Activated CD4-positive, alpha-beta T cell treated with anti-CD3 and anti-CD28 coated beads, Interleukin-2, amount 50 U/mL, for 4 hours (primary cell): Measurements from ENCODE around the gene FHAD1.
"Not testable (repeated sequence)": the region's sequence is repeated elsewhere in the genome, so short reads cannot be mapped to it uniquely, and the experiment has no call there.

Experiments
- DNase-seq, 2 experiments: peaks; one replicate each; pipeline ENCODE4 v3.0.0-alpha.2; 2020

The FHAD1 gene

DNA sequence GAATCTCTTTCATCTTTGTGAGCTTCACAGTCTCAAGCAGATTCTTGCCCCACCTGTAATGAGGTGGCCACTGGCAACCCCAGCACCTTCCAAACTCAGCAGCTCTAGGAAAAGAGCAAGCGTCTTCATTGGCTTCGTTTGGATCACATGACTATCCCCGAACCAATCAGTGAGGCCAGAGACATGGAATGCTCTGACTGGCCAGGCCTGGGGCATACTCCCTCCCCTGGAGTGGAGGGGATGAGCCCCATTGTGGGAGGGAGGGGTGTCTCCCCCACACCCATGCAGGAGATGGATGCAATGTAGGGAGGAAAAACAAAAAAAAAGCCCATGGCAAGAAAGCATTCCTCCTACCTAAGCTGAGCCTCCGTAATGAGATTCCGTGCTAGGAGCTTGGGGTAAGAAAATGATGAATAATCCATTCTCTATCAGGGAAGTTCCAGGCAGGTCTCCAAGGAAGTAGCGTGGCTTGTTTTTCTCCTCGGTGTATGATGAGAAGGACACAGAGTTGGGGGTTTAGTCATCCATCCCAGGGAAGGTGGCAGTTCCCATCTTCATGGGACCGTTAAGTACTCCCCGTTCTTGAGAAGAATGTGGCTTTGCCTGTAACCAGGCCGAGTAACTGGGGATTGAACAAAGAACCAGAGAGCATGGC is 32.7 kb downstream of the FHAD1 start:
- DNase-seq = no peak

DNA sequence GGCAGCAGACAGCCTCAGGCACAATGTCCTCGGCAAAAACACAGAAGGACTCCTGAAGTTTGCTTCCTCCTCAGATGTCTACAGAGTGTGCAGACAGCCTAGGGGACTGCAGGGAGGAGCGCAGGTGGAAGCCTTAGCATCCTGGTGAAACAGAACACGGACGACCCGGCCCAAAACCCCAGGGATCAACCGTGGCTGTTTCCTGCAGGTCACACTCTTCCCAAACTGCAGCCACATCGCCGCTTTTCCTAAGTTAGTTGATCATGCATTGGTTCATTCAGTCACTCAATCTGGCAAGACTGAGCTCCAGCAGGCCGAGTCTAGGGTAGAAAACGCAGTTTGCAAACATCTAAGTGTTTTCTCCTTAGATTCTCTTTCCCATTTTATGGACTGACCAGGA is 33.4 kb downstream of the FHAD1 start:
- no peak for DNase-seq

DNA sequence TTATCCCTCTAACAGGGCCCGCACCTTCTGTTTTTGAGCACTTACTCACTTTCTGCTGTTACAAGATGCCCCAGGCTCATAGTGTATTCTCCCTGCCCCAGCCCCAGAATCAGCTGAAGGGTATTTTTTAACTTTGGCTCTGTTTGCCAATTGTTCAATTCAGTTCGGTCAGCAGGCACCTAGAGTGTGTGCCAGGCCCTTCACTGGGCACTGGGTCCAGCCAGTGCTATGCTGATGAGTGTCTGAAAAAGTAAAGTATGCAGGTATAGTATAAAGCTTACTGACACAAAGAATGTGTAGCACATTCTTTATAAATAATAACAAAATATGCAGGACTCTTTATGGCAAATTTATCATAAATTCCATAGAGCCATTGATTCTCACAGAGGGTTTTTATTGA is 35.0 kb downstream of the FHAD1 start:
- no peak for DNase-seq

DNA sequence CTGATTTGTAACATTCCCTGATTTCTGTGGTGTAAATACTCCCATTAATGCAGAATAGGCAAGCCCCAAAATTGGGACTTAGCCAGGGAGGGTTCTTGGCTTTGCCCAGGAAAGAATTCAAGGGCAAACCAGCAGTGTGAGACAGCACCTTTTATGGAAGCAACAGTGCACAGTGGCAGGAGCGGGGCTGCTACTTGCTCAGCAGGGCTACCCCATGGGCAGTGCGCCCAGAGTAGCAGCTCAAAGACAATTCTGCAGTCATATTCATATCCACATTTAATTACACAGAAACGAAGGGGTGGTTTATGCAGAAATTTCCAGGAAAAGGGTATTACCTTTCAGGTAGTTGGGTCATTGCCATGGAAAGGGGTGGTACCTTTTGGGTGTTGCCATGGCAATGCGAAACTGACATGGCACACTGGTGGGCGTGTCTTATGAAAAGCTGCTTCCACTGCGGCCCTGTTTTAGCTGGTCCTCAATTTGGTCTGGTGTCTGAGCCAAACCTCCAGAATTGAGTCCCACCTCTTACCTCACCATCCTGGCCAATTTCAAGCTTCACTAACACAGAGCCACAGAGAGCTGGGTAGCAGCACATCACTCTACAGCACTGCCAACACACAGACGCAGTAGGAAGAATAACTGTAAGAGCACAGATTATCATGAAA is 35.9 kb downstream of the FHAD1 start:
- no peak for DNase-seq

DNA sequence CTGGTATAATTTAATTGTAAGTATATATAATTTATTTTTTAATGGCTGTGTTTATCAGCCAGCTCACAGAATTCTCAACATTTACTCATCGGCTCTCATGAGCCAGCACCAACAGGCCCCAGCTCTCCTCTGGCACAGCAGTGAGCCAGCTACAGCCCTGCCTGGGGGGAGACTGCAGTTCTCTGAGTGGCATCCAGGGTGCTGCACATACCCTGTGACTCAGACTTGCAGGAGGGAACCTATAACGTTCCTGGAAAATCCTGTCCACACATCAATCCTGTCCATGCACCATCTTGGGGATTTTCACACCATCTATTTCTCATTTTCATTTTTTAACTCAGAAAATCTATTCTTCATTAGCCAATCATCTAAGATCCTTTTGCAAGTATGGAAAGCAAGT is 36.5 kb downstream of the FHAD1 start:
- no peak for DNase-seq

DNA sequence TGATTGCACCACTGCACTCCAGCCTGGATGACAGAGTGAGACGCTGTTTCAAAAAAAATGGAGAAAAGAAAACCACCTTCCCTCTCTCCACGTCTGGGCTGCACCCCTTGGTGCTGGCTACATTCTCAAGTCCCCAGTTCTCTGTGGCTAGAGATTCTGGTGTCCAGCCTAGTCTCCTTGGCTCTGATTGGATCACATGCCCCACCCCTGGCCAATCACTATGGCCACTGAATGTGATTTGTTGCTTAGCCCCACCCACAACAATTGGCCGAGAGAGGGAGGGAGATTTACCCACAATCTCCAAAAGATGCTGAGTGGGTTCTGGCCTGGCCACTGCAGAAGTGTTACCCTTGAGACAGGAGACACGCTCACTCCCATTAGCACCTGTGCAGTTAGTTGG is 39.4 kb downstream of the FHAD1 start:
- DNase-seq = no peak

DNA sequence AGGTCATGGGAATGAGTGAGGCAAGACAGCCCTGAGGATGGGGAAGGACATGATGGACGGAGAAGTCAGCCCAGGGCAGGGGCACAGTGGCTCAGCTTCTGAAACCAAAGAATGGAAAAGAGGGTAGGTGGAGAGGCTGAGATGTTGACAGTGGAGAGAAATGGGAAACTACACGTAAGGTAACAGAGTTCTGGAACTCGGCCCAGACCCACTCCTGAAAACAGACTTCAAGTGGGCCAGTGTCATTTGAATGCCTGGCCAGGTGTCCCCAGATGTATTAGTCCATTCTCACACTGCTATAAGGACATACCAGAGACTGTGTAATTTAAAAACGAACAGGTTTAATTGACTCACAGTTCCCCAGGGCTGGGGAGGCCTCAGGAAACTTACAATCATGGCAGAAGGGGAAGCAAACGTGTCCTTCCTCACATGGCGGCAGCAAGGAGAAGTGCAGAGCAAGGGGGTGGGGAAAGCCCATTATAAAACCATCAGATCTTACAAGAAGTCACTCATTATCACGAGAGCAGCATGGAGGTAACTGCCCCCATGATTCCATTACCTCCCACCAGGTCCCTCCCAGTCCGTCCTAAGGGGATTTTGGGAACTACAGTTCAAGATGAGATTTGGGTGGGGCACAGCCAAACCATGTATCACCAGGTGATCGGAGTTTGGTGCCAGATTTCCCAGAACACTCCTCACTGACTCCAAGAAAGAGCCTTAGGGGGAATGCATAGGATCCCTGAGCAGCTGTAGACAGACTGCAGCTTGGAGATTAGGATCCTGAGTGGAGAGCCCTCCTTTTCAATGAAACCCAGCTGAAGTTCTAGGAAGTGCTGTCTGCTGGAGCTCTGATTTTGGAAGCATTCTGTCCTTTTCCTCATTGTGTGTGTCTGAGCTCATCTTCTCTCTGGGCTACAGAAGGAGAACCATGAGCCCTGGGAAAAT is 40.3 kb downstream of the FHAD1 start:
- no peak for DNase-seq

DNA sequence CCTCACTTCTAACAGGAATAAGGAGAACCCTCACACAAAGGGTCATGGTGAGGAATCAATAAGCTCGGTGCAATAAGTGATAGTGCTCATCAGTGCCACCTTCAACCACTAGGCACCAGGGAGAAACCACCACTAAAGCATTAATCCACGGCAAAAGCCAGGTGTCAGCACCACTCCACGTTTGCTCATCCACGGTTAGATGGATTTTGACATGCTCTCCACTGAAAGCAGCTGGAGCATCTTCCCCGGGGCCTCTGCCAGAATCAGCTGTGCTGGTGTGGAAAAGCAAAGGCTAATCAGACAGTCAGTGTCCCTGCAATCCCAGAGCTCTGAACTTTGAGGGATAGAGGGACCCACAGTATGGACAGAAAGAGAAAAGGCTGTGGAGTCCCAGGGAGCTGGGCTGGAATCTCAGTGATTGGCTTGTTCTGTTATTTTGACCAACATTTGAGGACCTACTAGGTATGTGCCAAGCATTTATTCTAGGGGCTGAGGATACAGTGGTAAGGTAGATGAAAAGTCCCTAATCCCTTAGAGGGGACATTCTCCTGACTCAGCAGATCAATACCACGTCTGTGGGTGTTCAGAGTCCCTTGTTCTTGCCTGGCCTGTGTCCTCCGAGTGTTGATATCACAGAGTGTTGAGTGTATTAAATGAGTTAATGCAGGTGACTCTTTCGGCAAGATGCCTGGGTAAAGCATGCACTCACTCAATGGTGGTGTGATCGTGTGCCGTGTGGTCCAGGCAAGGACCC is 41.3 kb downstream of the FHAD1 start:
- no peak for DNase-seq

DNA sequence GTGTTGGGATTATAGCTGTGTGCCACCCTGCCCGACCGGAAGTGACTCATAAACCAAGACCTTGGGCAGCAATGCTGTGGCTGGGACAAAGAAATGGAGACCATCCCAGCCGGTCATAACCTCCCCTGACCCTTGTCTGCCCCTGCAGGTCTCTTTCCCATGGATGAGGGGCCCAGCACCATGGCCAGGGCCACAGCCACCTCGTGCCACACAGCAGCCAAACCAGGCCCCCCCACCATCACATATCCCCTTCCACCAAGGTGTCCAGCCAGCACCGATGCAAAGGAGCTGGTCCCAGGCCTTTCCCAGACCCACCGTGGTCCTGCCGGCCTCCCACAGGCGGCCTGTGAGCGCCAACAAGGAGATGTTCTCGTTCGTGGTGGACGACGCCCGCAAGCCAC is 42.2 kb downstream of the FHAD1 start:
- no peak for DNase-seq

DNA sequence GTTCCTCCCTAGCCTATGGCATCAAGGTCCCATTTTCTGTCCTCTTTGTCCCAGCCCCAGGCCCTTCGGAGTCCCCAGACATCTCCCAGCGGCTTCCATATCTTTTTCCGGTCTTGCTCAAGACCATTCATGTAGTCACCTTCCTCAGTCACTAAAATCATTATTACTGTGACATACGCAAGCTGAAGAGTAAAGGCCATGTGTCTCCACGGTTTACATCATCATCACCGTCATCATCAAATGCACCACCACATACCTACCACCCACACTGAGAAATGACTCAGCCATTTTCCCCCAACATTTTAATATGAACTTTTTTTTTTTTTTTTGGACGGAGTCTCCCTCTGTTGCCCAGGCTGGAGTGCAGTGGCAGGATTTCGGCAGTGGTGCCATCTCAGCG is 43.4 kb downstream of the FHAD1 start:
- no peak for DNase-seq

DNA sequence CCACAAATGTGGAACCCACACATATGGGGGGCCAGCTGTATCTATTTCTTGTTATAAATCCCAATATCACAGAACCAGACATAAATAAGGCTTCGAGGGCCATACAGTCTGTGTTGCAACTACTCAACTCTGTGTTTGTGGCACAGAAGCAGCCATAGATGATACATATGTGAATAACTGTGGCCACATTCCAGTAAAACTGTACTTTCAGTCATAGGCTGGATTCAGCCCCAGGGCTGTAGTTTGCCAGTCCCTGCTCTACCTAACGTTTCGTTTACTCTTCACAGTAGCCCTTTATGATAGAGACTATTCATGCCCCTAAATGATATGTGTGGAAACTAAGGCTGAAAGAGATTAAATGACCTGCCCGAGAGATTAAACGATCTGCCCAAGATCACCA is 48.7 kb downstream of the FHAD1 start:
- no peak for DNase-seq

DNA sequence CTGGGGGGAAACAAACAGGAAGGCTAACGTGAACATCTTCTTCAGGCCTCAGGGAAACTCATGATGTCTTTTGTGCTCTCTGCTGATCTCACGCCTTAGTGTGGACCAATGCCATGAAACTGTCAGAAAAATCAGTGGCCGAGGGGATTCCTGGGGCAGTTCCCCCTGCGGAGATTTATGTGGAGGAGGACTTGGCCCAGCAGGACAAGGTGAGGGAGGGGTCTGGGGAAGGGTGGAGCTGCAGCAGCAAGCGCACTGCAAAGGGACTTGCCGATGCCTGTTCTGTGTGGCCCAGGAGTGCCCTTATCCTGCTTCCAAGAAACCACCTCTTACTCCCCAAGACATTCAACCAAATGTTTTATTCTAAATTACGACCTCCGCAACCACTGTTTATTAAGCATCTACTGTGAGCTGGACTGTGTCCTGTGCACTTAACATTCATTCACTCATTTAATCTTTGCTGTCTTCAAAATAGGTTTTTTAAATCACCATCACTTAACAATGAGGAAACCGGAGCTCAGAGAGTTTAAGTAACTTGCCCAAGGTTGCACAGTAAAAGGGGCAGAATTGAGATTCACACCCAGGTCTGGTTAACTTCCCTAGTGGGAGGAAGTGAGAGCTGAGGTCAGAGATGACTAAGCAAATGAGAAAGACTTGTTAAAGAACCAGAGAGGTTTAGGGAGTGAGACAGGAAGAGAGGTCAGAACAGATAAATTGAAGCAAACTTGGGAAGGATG is 49.7 kb downstream of the FHAD1 start:
- DNase-seq = no peak

DNA sequence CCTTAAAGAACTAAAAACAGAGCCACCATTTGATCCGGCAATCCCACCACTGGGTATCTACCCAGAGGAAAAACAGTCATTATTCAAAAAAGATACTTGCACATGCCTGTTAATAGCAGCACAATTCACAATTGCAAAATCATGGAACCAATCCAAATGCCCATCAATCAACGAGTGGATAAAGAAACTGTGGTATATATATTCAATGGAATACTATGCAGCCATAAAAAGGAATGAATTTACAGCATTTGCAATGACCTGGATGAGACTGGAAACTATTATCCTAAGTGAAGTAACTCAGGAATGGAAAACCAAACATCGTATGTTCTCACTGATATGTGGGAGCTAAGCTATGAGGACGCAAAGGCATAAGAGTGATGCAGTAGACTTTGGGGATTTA is 51.0 kb downstream of the FHAD1 start:
- not testable (repeated sequence) for DNase-seq

DNA sequence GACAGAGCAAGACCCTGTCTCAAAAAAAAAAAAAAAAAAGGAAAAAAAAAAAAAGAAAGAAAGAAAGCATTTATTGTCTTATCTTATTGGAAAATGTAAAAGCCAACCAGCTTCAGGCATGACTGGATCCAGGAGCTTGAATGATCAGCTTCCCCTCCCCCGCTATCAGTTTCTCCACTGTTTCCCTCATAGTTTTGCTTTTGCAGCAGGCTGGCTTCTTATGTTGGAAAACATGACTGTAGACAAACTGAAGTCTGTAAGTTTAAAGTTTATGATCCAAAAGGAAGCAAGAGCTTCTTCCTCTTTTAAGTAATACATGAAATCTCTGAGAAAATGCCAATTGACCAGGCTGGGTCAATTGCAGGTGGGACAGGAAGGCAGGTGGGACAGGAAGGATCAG is 52.2 kb downstream of the FHAD1 start:
- no peak for DNase-seq

DNA sequence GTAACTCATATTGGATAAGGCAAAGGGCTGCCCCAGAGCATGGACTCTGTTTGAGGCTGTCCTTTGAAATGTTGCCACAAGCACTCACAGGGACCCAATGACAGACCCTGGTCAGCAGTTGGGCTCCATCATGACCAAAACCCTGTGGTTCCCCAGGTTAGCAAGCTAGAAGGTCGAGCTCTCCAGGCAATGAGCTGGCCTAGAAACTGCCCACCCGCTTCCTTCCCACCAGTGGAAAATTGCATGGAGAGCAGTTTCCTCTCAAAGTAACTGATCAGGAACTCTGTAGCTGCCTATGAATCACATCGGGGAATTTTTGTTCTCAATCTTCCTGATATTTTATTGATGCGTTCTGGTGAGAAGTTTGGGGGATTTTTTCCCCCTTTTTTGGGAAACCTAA is 52.8 kb downstream of the FHAD1 start:
- DNase-seq = no peak

DNA sequence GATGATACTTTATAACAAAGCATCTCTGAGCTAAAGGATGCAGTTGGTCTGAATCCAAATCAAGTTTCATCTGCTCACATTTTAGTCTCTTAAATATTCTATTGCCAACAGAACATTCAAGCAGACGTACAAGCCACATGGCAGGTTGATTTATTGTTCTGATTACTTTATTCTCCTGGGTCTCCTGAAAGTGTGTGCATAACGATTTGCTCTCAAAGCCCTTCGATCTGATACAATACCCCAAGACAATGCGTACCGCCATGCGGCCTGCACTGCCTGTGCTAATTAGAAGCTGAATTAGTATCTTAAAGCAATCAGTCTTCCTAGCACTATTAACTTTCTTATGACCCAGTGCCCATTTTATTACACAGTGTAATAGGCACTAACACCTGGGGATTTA is 56.9 kb downstream of the FHAD1 start:
- no peak for DNase-seq

DNA sequence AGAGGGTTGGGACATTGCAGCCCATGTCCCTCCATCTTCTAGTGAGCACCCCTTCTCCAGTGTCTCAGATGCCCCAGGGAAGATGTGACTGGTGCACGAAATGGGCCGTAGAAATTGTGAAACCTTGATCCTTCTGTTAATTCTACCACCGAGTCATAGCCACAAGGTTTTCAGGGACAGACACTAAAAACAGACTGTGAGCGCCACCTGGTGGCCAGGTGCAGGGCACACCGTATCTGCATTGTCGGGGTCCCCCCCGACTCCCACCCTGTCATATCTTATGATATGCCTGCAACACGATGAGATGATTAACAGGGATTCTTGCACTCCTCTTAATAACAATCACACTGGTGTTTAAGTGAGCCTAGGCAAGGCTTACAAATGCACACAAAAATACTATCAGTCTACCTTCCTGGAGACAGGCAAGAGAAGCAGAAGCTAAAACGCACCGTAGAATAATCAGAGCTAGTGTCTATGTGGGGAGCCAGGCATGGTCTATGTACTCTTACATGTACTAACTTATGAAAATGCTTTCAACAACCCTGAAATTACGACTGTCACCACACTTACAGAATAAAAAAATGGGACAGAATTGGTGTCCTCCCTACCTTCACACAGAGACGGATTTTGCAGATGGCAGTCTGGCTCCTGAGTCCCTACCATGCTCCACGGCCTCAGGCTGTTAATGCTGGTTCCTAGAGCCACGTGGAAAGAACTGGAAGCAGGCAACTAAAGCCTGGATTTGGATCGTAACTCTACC is 57.9 kb downstream of the FHAD1 start:
- peak; percentile 60 to 65 for DNase-seq

DNA sequence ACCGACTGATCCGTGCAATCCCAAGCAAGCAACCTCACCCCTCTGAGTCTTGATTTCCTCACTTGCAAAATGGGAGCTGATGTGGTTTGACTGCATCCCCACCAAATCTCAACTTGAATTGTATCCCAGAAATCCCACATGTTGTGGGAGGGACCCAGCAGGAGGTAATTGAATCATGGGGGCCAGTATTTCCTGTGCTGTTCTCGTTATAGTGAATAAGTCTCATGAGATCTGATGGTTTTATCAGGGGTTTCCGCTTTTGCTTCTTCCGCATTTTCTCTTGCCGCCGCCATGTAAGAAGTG is 58.4 kb downstream of the FHAD1 start:
- no peak for DNase-seq

DNA sequence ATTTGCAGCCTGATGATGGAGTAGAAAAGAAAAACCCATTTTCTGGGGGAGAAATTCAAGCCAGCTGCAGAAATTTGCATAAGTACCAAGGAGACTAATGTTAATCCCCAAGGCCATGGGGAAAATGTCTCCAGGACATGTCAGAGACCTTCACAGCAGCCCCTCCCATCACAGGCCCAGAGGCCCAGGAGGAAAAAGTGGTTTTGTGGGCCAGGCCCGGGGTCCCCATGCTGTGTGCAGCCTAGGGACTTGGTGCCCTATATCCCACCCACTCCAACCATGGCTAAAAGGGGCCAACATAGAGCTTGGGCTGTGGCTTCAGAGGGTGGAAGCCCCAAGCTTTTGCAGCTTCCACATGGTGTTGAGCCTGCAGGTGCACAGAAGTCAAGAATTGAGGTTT is 59.3 kb downstream of the FHAD1 start:
- DNase-seq = not testable (repeated sequence)

DNA sequence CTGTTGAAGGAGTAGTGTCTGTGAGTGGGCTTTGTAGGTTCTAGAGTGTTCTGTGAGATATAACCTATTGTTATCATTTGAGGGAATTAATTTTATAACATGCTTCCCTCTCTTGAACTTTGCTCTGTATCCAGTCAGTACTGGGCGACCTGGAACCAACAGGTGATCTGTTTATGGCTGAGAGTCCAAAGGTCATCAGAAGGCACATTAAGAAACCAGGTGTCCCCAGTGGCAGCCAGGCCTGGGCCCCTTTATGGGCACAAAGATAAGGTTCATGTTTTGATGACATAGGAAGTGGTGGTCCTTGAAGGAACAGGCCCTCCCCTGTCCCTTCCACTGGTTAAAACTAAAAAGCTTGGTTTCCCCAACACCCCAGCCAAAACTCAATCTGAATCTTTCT is 61.1 kb downstream of the FHAD1 start:
- no peak for DNase-seq

DNA sequence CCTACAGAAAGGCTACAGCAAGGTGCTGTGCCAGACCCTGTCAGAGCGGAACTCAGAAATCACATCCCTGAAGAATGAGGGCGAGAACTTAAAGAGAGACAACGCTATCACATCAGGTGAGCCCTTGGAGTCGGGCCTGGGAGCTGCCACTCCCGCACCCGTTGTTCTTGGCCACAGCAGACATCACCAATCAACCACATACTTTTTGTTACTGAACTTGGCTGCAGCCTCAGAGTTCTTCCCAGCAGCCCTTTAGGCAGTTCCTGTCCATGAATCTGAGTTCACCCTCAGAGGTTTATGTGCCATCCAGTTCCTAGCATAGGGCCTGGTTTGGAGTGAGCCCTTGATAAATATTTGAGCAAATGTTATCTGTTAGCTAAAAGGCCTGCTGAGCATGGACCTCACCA is 61.6 kb downstream of the FHAD1 start:
- no peak for DNase-seq

DNA sequence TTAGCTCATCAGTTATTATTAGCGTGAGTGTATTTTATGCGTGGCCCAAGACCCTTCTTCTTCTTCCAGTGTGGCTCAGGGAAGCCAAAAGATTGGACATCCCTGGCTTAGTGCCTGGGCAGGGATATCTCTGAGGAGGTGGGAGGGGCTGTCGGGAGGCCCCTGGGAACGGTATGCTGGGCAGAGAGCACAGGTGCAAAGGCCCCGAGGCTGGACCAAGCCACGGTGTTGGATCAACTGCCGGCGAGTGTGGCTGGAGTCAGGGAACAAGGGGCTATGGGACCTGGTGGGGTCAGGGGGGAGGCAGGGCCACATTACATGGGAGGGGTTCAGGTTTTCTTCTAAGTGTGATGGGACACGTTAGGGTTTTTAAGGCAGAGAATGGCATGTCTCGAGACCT is 62.7 kb downstream of the FHAD1 start:
- no peak for DNase-seq
